ENCODE data around the gene RDM1. TPM values are rescaled to one million over a fixed set of nuclear protein-coding genes. Genes with fewer than 3 reads are reported as not detected.

The RDM1 gene
- total and polyA plus RNA-seq, 2 experiments from 2014 or later = 3.9 to 8.8 TPM

GRCh38 chr17:35972066-35972465 lies 41.5 kb upstream of the RDM1 start:
- H3K4me3 Mint-ChIP-seq = no peak overlapping the region
- H3K27me3 Mint-ChIP-seq (ENCODE audit: insufficient read depth, low read depth, poor library complexity) = peaks cover 2% of the 10 kb centered on the region
- H3K27ac Mint-ChIP-seq = no peak overlapping the region
- H3F3A ChIP-seq (replicated peaks; ENCODE audit: low read depth) = no peaks in the 10 kb centered on the region
- H3K27ac ChIP-seq (ENCODE audit: low read depth) = no peak overlapping the region
- H3K36me3 Mint-ChIP-seq (ENCODE audit: low read depth) = no peaks in the 10 kb centered on the region
- peaks cover 3% of the 10 kb centered on the region; the same call in 1 of the 3 replicates for H3K4me1 Mint-ChIP-seq
- H3K79me2 ChIP-seq (replicated peaks; ENCODE audit: insufficient read depth) = no peaks in the 10 kb centered on the region
- DNase-seq (ENCODE audit: low spot score) = no peak
- no peaks in the 10 kb centered on the region for H3K9me2 ChIP-seq (ENCODE audit: insufficient read depth)
- no peak overlapping the region for H3K4me3 ChIP-seq
- H3K36me3 ChIP-seq (ENCODE audit: insufficient read depth) = no peaks in the 10 kb centered on the region
- H3K4me2 ChIP-seq = no peak overlapping the region
- H3K9me3 Mint-ChIP-seq = no peaks in the 10 kb centered on the region
- H4K20me1 ChIP-seq (replicated peaks; ENCODE audit: insufficient read depth) = no peaks in the 10 kb centered on the region
- 0 out of 2 replicates have a peak, but pooled peaks cover 4% of the 10 kb centered on the region for H3K4me1 ChIP-seq (ENCODE audit: insufficient read depth)
- TF ChIP-seq CREB1 (CRISPR knock-in tag; IDR thresholded peaks at IDR 0.05; ENCODE audit: low read depth) (no peak), CTCF (conservative IDR thresholded peaks at IDR 0.05; ENCODE audit: low read depth in 2 of 2) (no peak), NANOG (IDR thresholded peaks at IDR 0.05; ENCODE audit: borderline replicate concordance) (no peak), ZNF462 (CRISPR knock-in tag; IDR thresholded peaks at IDR 0.05) (no peak), EZH2phosphoT487 (IDR thresholded peaks at IDR 0.05; ENCODE audit: unreplicated experiment) (no peak), ZNF331 (CRISPR knock-in tag; IDR thresholded peaks at IDR 0.05; ENCODE audit: low read depth) (no peak), POLR2AphosphoS5 (IDR thresholded peaks at IDR 0.05; ENCODE audit: low read depth) (no peak), EZH2 (IDR thresholded peaks at IDR 0.05; ENCODE audit: low read depth, unreplicated experiment) (no peak), JUNB (IDR thresholded peaks at IDR 0.05; ENCODE audit: unreplicated experiment) (no peak), STAT1 (IDR thresholded peaks at IDR 0.05; ENCODE audit: unreplicated experiment) (no peak), ZNF114 (CRISPR knock-in tag; IDR thresholded peaks at IDR 0.05) (no peak)
- TF ChIP-seq, protein P1, sequence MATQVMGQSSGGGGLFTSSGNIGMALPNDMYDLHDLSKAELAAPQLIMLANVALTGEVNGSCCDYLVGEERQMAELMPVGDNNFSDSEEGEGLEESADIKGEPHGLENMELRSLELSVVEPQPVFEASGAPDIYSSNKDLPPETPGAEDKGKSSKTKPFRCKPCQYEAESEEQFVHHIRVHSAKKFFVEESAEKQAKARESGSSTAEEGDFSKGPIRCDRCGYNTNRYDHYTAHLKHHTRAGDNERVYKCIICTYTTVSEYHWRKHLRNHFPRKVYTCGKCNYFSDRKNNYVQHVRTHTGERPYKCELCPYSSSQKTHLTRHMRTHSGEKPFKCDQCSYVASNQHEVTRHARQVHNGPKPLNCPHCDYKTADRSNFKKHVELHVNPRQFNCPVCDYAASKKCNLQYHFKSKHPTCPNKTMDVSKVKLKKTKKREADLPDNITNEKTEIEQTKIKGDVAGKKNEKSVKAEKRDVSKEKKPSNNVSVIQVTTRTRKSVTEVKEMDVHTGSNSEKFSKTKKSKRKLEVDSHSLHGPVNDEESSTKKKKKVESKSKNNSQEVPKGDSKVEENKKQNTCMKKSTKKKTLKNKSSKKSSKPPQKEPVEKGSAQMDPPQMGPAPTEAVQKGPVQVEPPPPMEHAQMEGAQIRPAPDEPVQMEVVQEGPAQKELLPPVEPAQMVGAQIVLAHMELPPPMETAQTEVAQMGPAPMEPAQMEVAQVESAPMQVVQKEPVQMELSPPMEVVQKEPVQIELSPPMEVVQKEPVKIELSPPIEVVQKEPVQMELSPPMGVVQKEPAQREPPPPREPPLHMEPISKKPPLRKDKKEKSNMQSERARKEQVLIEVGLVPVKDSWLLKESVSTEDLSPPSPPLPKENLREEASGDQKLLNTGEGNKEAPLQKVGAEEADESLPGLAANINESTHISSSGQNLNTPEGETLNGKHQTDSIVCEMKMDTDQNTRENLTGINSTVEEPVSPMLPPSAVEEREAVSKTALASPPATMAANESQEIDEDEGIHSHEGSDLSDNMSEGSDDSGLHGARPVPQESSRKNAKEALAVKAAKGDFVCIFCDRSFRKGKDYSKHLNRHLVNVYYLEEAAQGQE (IDR thresholded peaks at IDR 0.05; ENCODE audit: unreplicated experiment) = no peak
- TF ChIP-seq, protein P2, sequence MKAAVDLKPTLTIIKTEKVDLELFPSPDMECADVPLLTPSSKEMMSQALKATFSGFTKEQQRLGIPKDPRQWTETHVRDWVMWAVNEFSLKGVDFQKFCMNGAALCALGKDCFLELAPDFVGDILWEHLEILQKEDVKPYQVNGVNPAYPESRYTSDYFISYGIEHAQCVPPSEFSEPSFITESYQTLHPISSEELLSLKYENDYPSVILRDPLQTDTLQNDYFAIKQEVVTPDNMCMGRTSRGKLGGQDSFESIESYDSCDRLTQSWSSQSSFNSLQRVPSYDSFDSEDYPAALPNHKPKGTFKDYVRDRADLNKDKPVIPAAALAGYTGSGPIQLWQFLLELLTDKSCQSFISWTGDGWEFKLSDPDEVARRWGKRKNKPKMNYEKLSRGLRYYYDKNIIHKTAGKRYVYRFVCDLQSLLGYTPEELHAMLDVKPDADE (IDR thresholded peaks at IDR 0.05) = no peak
- ATAC-seq = no peak
- H3K27me3 ChIP-seq (ENCODE audit: insufficient read depth) = no peaks in the 10 kb centered on the region
- H2AFZ ChIP-seq = no peak overlapping the region
